Stimulated activated CD4-positive, alpha-beta T cell treated with anti-CD3 and anti-CD28 coated beads, Interleukin-4, amount 100 ng/mL, for 1 hour (primary cell): ENCODE measurements around the gene GBF1.

ENCODE experiments used
- DNase-seq: peaks from one replicate; pipeline ENCODE4 v3.0.0-alpha.2; 2020

The GBF1 gene

DNA sequence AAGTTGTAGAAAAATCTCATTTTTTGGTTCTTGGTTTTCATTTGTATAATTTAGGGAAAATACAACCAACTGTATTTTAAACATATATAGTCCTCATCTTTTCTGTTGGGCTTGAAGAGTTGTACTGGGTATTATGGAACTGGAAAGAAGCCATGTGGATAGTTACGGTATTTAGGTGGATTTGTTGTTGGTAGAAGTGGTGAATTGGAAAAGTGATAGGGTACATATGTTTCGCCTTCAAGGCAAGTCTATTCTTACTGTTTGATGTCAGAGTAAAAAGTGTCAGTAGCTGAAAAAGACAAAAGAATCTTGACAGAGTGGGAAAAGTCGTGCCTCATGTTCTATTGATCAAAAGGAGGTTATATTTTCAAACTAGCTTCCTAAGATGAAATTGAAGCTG lies 64.6 kb downstream of the GBF1 start:
- no peak for DNase-seq

DNA sequence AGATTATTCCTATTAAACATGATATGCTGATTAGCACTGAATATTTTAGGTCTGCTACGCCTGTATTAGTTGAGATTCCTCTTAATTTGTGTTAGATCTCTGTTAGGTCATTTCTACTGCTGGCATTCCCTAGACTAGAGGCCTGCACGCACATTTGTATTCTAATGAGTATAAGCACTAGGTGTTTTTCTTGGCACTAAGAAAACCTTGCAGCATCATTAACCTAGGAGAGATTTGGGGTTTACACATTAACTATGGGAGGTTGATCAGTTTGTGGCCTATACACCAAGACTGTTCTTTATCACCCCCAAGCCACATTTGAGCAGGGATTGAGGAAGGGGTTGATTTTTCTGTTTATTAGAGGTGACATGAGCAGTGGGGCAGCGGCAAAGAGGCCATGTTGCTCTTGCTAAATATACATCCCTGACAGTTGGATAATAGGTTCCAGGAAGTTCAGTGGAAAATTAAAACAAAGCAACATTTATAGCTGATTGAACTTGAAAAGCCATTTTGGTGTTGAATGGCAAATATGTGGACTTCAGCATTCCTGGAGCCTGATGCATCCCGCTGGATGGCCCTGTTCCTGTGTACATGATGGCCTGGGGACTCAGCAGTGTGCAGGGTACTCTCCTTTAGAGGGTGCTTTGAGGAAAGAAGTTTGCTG lies 65.2 kb downstream of the GBF1 start:
- no peak for DNase-seq

DNA sequence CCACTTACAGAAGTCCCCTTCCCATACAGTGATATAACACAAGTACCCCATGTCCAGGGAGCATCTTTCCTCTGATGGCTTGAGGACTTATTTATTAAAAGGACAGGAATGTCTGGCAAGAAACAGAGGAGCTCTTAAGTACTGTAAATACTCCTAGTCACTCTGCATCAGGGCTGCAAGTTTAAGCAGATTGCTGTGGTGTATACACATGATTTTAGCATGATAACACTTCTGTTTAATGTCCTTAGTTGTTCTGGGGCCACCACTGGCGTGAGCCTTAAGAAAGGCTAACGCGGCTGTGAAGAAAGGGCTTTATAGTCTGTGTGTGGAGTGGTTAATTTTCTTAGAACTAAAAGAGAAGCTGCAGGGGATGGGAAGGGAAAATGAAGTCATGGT lies 65.7 kb downstream of the GBF1 start:
- DNase-seq = no peak

DNA sequence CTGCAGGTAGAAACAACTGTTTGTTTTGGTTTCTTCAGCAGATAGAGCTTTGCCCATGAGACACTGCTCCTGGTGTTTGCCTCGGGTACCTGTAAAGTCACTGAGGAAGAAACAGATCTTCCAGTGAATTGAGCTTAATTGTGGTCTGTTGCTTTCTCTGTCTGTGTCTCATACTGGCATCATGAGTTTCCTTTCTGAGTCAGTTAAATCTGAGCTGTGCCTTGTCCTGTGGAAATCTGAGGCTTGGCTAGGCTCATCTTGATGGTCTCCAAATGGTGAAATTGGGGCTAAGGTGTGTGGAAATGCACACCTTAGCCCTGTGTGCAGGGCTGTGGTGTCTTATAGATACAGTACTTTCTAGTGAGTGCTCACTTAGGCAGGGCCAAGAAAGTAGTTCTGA lies 67.4 kb downstream of the GBF1 start:
- no peak for DNase-seq

DNA sequence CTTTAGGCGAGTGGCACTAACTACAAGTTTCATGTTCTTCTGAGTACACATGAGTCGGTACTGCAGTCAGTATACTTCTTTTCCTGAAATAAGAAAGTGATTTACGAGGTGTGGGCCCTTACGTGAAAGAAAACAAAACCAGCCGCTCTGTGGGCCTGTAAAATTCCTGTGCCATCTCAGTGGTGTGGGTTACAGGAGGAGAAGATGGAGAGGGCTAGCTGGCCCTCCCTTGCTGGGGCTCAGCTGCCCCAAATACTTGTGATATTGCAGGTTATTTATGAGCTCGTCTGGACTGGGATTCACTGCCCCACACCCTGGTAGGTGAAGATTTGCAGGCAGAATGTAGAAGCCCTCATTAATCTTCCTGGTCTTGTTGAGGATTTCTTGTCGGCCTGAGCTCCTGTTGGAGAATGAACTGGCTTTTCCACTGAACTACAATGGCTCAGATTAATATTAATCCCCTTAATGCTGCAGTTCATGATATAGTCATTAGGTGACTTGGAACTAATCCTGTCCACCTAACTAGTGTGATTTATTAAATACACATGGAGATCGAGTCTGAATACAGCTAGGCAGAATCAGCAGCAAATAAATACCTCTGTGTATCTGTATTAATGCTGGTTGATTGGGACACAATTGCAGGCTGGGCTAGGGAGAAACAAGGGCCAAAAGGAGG lies 68.0 kb downstream of the GBF1 start:
- no peak for DNase-seq

DNA sequence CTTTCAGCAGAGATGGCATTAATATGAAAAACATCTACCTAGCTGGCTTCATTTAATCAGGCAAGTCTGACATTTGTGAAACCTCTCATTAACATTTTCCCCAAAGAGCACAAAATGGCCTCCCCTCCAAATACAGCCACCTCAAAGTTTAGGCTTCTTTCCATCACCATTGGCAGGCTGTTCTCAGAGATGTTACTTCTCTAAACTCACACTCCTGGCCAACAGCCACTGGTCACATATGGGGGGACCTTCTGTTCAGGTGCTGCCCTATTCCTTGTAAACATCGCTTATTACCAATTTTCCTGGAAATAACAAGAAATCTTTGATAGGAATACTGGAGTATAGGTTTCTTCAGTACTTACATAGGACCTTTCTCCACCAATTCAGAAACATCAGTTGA lies 69.5 kb downstream of the GBF1 start:
- DNase-seq = no peak

DNA sequence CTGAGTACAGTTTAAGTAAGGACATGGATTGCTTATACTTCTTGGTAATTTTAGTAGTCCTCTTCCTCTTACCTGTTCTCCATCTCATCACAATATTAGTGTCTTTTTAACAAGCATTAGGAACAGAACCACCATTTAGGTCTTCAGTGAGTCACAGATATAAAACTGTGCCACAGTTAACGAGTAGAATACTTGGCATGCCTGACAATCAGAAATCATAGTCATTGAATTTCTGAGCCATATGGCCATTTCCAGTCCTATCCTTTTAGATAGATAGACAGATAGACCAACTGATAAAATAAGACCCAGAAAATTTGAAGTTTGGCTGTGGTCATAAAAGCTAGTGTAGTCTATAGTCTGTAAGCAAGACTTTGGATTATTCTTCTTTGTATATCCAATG lies 71.1 kb downstream of the GBF1 start:
- no peak for DNase-seq

DNA sequence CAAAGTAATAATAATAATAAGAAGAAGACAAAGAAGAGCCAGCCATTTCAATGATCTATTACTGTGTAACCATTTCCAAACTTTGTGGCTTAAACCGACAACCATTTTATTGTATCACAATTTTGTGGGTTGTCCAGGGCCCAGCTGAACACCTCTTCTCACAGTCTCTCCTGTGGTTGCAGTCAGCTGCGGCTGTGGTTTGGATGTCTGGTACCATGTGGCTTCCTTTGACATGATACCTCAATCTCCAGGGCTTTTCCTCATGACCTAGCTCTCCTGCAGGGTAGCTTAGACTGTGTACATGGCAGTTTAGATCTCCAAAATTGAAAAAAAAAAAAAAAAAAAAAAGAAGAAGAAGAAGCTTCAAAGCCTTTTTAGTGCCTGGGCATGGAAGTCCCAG lies 77.6 kb downstream of the GBF1 start:
- no peak for DNase-seq

DNA sequence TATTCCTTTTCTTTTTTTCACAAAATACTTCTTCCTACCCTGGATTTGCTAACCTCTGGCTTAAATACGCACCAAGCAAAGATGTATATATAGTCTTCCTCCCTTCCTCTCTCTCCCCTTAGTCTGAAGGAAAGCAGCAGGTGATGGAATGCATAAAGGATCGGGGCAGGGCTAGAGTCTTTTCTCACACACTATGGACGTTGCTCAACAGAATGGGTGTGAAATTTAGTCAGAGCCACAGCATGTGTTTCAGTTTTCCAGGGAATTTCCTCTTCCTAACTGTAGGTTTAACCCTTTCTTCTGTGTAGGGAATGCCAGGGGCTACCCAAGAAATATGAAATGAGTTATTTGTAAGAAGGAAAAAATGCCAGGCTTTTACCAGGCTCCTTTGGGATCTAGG lies 78.7 kb downstream of the GBF1 start:
- DNase-seq = no peak

DNA sequence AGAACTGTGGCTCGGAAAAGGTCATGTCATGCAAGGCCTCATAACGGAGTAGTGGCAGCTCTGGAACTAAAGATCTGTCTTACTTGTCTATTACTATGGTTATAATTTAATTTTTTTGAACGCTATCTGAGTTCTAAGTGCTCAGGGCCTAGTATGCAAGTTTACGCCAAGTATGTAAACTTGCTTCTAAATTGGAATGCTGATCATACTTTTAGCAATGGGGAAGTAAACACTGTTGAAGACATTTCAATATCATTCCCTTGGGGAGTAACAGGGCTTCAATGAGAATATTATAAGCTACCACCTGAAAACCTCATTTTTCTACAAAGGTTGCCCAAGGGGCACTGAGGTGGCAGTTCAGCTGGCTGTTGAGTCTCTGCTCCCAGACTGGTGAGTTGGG lies 80.7 kb downstream of the GBF1 start:
- DNase-seq = no peak

DNA sequence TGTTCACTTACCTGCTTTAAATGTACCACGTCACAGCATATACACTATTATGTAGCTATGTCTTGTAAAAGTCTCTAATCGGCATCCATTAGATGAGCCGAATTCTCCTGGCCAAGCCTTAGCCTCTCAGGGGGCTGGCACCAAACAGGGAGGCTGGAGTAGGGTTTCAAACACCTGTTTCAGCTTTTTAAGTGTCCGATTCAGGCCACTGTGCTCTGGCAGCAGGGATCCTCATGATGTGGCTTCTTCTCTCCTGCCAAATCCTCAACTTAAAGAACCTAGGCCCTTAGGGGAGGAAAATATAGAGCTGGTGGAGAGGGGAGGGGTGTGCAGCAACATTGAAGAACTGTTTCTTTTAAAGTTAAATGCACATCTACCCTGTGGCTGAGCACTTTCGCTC lies 81.7 kb downstream of the GBF1 start:
- no peak for DNase-seq

DNA sequence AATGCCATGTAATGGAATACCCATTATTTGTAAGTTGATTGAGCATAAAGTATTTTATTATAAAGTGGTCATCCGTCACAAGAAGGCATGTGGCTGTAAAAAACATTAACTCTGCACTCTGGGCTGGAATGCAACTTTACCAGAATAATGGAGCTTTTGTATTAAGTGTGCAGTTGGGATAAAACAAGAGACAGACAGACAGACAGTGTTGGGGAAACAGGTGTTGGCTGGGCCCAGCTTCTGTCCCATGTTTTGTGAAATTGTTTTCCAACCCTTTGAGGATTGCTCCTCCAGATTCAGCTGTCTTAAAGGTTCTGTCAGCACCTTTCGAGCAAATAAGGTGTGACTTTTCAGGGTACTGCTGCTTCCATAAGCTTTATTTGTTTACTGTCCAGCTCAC lies 82.3 kb downstream of the GBF1 start:
- DNase-seq = no peak

DNA sequence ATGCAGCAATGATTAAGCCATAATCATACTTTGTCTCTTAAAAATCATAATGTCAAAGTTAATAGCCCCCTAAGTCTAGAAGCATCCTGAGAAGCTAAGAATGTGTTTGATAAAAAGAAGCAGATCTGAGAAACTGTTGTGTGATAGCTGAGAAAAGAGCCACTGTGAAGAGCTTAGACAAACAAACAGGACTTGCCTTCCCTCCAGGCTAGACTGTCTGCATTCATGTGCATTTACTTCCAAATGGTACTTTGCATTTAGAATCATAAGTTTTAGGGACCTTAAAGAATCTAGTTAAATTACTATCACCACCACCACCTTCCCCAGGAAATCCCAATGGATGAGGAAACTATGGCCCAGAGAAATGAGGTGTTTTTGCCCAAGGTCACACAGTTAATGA lies 87.4 kb downstream of the GBF1 start:
- DNase-seq = no peak

DNA sequence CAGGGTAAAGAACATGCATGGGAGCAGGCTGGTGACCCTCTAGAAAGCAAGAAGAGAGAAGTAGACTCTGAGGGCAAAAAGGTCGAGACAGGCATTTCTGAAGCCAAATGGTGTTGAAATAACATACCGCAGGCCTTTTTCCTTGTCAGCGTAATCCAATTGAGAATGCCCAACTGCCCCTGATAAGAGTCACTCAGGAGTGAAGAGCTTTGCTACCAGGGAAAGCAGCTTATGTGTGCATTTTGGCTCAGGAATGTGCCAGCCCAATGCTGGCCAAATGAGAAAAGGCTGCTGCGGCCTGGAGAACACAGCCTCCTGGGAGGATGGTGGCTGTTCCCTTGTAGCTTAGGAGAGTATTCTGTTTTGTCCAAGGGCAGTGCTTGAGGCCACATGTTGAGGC lies 88.8 kb downstream of the GBF1 start:
- DNase-seq = no peak

DNA sequence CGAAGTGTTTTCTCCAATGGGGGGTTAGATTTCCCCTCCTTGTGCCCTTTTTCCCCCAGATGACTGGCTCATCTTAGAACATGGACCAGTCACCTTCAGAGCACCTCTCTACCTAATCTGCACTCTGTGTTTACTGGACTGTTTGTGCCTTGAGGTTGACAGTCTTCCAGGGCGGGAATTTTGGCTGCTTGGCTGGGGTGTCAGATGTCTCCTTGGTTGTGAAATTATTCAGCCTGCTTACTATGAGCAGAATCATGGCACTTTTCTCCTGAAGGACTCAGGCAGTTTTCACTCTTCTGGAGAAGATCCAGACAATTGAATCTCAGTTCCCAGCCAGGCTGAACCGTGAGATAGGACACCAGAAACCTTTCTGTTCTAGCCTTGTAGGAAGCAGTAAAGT lies 89.9 kb downstream of the GBF1 start:
- no peak for DNase-seq

DNA sequence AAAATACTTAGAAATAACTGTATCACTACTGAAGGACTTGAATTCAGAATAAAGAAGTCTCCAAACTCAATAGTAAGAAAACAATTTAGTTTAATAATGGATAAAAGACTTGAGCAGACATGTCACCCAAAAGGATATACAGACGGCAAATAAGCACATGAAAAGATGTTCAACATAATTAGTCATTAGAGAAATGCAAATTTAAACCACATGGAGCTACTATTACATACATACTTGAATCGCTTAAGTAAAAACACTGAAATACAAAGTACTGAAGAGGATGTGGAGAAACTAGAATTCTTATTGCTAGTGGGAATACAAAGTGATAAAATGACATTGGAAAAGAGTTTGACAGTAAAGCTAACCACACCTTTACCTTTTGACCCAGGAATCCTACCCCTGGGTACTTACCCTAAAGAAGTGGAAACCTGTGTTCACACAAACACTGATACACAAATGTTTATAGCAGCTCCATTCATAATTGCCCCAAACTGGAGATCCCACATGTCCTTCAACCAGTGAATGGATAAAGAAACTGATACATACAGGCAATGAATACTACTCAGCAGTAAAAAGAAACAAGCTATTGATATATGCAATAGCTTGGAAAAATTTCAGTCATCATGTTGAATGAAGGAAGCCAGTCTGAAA lies 95.8 kb downstream of the GBF1 start:
- DNase-seq = no peak

DNA sequence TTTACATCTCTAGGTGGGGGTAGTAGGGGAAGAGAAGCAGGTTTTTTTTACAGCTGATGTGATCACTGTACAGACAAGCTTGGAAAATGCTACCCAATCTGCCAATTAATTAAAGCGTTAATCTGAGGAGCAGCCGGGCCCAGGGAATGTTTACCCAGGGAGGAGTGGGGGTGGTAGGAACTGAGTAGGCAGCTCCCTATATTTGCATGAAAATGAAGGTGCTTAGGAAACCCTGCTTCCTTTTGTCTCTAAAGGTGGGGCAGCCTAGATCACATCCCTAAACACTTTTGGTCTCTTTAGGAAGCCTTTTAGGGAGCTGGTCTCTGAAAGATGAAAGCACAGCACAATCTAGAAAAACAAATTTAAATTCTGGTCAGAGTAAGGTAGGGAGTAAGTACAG lies 97.1 kb downstream of the GBF1 start:
- no peak for DNase-seq

DNA sequence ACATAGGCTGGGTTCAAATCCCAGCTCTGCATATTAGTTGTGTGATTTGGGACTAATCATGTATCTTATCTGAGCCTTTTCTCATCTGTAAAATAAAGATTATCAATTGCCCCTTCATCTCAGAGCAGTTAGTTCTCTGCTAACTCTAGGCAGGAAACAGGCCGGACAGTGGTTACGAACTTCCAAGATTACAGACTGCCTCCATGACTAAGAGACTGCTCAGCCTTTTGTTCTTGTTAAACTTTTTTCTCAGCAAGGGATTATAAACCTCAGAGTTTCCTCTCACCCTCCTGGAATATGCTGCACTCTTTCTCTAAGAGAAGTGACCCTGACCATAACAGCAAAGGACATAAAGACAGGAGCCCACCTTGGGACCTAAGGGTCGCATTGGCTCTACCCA lies 97.6 kb downstream of the GBF1 start:
- DNase-seq = no peak

DNA sequence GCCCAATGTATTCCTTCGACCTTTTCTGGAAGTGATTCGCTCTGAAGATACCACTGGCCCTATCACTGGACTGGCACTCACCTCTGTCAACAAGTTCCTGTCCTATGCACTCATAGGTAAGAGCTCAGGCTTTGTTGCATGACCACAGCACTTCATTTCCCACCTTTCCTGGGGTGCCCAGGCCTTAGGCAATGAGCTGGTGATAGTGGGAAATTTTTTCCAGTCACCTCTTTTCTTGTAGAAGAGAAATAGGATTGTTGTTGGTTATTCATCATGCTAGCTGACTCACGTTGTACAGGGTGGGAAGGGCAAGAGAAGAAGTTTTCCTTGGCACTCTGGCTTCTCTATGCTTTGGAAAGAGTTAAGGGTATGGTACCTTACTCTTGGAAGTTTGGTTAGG lies 98.7 kb downstream of the GBF1 start:
- DNase-seq = no peak

DNA sequence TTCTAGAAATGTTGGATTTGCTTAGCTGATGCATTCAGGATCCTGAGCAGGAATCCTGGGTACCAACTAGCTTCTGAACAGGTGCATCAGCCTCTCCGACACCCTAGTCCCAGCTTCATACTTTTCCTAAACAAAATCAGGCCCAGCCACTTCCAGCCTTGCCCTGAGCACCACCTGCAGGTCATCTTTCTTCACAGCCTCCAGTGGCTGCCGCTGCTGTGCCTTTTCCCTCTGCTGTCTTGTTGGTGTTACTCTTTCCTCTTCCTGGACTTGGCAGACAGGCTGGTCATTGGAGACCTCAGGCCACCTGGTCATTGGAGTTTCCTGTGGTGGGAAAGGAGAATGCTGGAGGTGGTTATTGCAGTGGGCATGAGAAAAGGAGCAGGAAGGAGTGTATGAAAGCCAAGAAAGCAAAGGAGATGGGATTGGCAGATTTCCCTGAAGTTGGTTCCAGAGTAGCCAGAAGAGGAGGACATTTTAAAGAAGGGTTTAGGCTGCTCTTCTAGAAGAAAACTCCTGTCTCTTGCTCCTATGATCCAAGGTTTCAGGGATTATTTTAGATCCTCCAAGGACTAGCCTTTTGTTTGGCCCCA lies 102.0 kb downstream of the GBF1 start:
- DNase-seq = peak; percentile 11

DNA sequence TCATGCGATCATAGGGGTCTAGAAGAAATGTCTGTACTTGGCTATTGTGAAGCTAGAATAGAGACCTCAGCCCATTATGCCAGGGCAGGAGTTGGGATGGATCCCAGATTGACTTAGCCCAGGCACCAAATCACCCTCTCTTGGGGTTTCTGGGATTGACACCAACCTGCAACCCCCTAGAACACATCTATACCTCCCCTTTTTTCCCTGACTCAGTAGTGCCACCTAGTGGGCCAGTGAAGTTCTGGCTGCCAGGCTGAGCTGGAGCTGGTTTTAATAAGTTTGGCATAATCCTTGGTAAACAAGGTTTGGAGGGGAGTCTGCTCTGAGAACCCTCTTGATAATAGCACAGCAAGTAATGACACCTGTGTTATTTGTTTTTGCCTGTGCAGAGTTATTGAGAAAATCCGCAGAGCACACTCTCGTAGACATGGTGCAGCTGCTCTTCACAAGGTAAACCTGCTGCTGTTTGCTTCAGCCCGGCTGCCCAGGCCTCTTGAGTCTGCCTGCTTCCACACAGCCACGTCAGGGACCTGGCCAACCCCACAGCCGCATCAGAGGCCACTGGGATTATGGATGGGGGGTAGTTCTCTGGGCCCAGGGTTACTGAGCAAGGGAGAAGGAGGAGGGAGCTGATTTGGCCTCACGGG lies 106.9 kb downstream of the GBF1 start:
- DNase-seq = peak; percentile 67

DNA sequence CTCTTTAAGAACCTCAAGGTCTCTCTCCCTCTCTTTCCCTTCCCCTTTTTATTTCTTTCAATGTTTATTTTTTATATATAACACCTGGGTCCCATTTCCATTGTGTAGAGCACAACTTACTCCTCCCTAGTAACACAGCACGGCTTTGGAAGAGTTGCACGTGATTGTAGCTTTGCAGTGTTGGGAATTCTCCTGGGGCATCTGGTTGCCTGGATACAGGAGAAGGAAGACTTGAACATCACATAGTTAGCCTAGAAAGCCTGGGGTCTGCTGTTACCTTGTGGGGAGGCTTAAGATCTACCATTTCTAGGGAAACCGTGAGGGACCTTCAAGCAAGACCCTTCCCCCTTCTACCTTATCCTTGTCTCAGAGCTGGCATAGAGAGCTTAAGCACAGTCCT lies 109.1 kb downstream of the GBF1 start:
- no peak for DNase-seq

DNA sequence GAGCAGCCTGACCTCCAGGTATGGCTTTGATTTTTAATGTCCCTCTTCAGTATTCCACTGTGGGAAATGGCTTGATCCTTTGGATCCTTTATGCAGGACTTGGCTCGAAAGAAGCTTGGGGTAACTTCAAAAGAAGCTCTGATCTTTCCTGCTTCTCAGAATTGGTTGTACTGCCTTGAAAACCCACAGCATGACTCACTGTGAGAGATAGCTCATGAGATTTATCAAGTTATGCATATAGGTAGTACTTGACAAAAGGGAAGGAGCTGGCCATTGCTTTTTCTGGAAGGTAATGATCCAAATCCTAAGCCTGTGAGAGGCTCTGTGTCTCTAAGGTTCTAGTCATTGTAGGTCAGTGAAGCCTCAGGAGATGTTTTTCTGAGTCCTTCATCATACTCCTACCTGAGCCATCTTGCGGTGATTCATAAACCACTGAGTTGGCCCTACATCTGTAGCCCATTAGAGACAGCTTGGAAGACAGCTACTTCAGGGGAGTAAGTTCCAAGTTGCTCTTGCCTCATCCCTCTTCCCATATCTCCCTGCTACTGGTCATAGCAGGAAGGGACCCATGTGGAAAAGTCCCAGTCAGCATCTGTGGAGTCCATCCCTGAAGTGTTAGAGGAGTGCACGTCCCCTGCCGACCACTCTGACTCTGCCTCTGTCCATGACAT lies 113.5 kb downstream of the GBF1 start:
- no peak for DNase-seq
